Measurements from ENCODE around the gene RAET1E.
A peak's percentile ranks its signal among the peaks of the same experiment; 100 is the strongest.
"Not testable (repeated sequence)": the region's sequence is repeated elsewhere in the genome, so short reads cannot be mapped to it uniquely, and the experiment has no call there.

The RAET1E gene

GRCh38 chr6:149929422-149929821 is 31.5 kb upstream of the RAET1E start:
- DNase-seq (ENCODE audit: low read depth in 1 of 2, low spot score in 1 of 2): no peak

- DNase-seq (ENCODE audit: low read depth in 1 of 2, low spot score in 1 of 2): not testable (repeated sequence)
These were observed 29.1 kb upstream of the RAET1E start for GRCh38 chr6:149927025-149927424.

DNA sequence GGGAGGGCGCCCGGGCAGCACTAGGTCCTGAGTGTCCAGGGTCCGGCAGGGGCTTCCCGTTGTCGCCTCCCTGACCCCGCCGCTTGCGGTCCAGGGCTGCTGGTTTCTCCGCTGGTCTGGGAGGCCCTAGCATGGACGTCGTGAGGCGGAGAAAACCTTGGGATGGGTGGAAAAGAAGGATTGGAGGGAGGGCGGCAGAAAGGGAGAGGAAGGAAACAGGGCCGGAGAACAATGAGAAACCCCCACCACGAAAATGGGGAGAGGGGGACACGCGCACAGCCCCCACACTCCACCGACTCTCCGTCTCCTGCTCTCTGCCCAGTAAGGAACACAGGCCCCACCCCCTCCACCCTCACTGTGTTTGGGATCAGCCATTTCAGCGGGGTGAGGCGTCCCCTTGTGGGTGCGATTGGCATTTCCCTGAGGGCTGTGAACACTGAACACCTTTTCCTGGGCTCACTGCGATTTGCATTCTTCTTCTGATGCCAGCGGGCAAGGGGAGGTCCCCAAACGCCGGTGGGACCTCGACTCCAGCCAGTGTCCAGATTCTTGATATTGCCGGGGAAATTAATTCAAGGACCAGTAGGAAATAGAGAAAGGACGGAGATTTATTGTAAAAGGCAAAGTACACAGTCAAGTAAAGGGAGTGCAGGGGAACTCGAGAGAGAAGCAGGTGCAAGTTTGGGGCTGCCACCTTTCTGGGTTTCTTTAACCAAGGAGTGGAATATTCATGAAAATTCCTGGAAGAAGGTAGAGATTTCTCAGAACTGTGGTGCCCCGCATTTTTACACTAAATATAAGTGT is 28.3 kb upstream of the RAET1E start:
- DNase-seq (ENCODE audit: low read depth in 1 of 2, low spot score in 1 of 2): peak; percentile 49 to 70

GRCh38 chr6:149925253-149925973 is 27.5 kb upstream of the RAET1E start:
- no peak for DNase-seq (ENCODE audit: low read depth in 1 of 2, low spot score in 1 of 2)

DNA sequence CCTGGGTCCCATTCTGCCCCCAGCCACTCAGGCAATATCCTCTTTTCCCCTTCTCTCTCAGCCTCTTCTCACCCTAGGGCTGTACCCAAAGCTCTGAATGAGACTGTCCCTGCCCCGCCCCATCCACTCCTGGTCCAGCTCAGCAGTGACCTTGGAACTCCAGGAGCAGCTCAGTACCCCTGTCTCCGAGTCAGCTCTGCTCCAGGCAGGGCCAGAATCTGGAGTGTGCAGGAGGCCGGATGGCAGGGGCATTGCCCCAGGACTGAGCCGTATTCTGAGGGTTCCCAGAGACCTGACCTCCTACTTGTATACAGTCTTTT is 27.0 kb upstream of the RAET1E start:
- DNase-seq (ENCODE audit: low read depth in 1 of 2, low spot score in 1 of 2): no peak

- DNase-seq (ENCODE audit: low read depth in 1 of 2, low spot score in 1 of 2): no peak
These were observed 26.5 kb upstream of the RAET1E start for GRCh38 chr6:149924206-149924932.

DNA sequence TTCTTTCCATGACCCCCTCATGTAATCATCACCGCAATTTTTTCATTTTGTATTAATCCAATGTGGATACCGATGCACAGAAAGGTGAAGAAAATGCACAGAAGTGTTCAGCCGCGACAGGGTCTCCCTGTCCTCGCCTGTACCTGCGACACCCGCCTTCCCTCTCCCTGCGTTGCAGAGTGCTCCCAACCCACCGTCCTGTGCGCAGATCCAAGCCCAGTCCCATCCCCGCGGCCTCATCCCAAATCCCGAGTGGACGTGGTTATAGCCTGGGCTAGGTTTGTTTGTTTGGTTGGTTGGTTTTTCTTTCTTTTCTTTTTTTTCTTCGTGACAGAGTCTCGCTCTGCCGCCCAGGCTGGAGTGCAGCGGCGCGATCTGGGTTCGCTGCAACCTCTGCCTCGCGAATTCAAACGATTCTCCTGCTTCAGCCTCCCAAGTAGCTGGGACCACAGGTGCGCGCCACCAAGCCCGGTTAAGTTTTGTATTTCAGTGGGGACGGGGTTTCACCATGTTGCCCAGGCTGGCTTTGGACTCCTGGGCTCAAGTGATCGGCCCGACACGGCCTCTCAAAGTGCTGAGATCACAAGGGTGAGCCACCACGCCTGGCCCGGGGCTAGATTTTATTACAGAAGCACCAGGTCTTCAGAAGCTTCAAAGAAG is 25.5 kb upstream of the RAET1E start:
- no peak for DNase-seq (ENCODE audit: low read depth in 1 of 2, low spot score in 1 of 2)

DNA sequence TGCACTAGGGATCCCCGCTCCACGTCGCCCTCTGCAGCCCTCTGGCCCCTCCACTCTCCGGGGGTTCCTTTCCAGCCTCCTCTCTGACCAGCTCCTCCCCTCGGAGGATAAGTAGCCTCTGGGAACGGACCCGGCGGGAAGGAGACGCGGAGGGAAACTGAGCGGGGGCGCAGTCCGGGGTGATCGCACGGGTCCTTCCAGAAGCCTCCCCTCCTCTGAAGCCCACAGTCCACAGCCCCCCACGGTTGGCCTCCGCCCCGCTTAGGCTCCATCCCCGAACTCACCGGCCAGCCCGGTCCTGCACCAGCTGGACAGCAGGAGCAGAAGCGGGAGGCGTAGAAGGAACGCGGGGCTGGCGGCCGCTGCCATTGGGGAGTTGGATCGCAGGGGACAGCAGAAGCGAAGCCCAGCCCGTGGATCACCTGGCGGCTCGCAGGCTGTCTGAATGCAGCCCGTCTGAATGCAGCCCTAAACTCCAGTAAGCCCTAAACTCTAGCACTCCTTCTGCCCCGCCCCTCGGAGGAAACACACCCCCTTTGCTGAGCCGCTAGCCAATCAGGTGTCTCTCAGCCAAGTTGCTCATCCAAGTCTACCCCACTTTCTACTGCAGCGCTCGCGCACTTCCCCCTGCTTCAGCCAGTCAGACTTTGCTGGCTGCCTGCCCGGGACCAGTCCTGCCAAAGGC is 24.9 kb upstream of the RAET1E start, which contains the start of gene RAET1G:
TSS of gene RAET1G (minus strand) at position 480 of the 685 bp plus-strand sequence. CDS start at position 369, 111 bp downstream.
- peak; percentile 61 to 80 for DNase-seq (ENCODE audit: low read depth in 1 of 2, low spot score in 1 of 2)

GRCh38 chr6:149922091-149922490 is 24.2 kb upstream of the RAET1E start:
- DNase-seq (ENCODE audit: low read depth in 1 of 2, low spot score in 1 of 2): not testable (repeated sequence)

- DNase-seq (ENCODE audit: low read depth in 1 of 2, low spot score in 1 of 2): no peak
These were observed 23.4 kb upstream of the RAET1E start for GRCh38 chr6:149921361-149921760.

DNA sequence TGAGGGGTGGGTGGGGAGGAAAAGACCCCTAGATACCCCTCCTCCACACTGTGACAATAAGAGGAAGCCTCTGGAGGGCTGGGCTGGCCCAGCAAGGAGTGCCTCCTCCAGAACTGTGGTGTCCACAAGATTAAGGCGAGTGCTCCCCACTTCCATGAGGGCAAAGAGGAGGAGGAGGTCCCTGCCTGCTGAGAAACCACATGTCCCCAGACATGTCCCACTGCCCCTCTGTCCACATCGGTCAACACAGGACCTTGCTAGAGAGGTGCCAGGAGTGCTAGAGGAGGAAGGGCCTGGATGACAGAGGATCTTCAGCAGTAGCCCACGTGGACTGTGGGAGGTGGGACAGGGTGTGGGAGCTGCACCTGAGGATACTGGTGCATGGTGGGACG is 21.9 kb upstream of the RAET1E start:
- no peak for DNase-seq (ENCODE audit: low read depth in 1 of 2, low spot score in 1 of 2)

DNA sequence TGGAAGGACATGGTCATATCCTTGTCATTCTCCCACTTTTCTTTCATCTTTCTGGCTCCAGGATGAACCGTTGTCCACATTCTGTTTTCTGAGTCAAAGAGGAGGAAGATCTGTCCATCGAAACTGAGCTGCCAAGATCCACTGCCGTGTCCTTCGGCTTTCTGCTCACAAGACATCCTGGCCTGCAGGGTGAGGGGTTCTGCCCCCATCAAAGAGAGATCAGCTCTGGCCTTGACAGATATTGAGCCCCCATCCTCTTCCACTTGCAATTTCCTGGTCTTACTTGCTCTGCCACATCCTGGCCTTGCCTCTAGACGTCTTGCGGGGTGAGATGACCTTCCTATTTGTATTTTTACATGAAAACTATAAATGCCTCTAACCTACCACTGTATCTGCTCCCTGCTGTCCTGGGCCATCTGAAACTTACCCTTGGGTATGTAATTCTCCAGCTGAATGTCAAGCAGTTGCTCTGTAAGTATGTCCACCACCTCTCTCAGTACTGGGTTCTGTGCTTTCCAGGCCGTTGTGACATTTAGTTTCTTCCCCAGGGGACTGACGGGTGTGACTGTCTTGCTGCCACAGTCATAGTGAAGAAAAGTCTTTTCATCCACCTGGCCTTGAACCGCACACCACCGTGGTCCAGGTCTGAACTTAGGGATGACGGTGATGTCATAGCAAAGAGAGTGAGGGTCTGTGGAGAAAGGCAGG is 21.4 kb upstream of the RAET1E start:
- DNase-seq (ENCODE audit: low read depth in 1 of 2, low spot score in 1 of 2): not testable (repeated sequence)

DNA sequence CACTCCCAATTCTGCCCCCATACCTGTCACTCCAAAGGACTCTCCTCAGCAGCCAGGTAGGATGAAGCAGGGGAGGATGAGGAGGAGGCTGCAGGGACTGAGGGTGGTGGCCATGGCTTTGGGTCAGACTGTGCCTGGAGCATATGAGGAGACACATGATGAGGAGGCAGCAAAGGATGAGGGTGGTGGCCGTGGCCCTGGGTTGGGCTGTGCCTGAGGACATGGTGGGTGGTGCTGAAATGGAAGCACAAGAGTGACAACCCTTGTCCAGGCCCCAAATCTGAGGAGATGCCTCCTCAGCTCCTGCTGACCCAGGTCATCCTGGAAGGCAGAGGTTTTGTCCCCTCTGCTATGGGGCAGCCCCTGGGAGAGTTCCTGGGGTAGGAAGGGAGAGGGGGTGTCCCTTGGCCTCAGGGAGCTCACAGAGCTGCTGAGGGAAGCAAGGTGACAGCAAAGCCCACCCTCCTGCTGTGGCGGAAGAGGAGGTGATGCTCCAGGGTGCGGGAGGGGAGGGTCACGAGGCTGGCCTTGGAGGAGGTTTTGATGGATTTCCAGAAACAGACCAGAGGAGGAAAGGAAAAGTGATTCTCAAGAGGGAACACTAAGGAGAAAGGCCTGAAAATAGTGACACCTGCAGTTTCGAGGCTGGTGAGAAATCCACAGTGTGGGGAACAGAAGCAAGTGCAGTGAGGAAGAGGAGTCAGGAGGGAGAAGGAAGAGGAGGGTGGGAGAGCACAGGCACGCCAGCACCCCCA is 20.4 kb upstream of the RAET1E start:
- no peak for DNase-seq (ENCODE audit: low read depth in 1 of 2, low spot score in 1 of 2)

GRCh38 chr6:149917679-149918078 is 19.8 kb upstream of the RAET1E start:
- no peak for DNase-seq (ENCODE audit: low read depth in 1 of 2, low spot score in 1 of 2)

- DNase-seq (ENCODE audit: low read depth in 1 of 2, low spot score in 1 of 2): no peak
These were observed 18.3 kb upstream of the RAET1E start for GRCh38 chr6:149915970-149916865.

DNA sequence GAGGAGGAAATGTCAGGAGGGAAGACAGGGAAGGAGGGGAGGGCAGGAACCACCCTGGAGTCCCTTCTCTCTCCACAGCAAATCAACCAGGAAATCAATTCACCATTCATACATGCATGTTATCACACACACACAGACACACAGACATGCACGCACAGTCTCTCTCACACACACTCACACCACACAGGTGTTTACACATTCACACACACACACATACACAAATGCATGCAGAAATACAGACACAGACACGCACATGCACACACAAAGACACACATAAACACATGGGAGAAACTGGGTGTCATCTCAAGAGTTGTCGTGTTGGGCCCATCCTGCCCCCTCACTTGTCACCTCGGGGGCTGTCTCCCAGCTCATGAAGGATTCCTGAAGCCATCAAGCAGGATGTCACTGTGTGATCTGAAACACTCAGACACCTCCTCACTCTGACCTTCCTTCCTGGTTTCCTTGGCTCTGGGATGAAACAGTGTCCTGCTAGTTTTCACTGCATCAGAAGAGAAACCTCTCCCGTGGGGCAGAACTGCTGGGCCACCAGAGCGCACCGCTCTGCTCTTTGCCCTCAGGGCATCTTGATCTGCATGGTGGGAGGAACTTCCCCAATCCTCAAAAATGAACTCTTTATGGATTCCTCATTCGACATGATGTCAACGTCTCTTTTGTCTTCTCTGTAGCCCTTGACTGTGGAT is 15.8 kb upstream of the RAET1E start:
- DNase-seq (ENCODE audit: low read depth in 1 of 2, low spot score in 1 of 2): no peak

DNA sequence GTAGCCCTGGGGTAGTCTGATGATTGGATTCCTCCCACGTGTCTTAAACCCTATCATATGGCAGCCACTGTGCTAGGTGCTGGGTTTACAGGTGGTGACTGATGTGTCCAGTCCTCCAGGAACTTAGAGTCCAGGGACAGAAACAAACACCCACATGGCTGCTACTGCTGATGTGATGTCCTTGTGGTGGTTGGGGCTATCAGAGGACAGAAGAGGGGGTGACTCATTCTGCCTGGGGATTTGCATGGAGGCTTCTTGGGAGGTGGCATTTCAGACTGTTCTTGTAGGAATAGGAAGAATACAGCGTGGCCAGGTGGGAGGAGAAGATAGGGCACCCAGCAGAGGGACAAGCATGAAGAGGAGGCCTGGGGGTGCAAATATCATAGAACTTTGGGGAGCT is 15.2 kb upstream of the RAET1E start:
- no peak for DNase-seq (ENCODE audit: low read depth in 1 of 2, low spot score in 1 of 2)

- DNase-seq (ENCODE audit: low read depth in 1 of 2, low spot score in 1 of 2): not testable (repeated sequence)
These were observed 14.8 kb upstream of the RAET1E start for GRCh38 chr6:149912680-149913079.
